Measurements from ENCODE around the gene RAPGEF6.
"Not testable (repeated sequence)": the region's sequence is repeated elsewhere in the genome, so short reads cannot be mapped to it uniquely, and the experiment has no call there.

RAPGEF6 gene

GRCh38 chr5:131487371-131487770 is 147.7 kb downstream of the RAPGEF6 start:
- DNase-seq = not testable (repeated sequence)

DNA sequence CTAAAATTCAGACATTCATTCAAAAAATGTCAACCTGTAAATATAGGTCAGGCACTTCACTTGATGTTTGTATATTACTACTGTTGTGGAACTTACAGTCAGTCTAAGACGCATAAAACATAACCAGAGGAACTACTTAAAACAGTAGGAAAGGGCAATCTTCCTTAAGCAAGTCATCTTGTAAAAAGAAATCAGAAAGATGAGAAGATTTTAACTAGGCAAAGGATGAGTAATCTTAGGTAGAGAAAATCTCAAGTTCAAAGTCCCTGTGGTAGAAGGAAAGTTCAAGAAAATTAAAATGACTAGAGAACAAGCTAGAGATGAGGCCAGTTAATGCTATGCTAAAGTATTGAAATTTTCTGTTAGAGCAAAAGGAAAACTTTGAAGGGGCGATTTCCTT is 152.4 kb downstream of the RAPGEF6 start:
- DNase-seq = no peak

DNA sequence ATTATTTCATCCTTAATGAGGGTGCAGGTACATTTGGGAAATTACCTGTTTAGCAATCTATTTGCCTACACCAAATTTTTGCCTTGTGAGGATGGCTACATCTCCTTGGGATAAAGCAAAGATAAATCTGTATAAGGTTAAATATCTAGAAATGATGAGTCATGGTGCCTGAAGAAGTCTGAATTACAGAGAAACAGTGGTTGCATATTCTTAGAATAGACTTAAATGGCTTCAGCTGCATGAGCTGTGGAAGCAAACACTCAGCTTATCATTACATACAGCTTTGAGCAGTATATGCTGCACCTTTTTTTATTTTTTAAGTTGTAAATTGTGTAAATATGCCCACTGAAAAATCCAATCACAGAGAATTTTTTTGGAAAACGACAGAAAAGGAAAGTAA is 153.5 kb downstream of the RAPGEF6 start:
- no peak for DNase-seq

- DNase-seq = no peak
These were observed 159.5 kb downstream of the RAPGEF6 start for GRCh38 chr5:131475541-131475941.

DNA sequence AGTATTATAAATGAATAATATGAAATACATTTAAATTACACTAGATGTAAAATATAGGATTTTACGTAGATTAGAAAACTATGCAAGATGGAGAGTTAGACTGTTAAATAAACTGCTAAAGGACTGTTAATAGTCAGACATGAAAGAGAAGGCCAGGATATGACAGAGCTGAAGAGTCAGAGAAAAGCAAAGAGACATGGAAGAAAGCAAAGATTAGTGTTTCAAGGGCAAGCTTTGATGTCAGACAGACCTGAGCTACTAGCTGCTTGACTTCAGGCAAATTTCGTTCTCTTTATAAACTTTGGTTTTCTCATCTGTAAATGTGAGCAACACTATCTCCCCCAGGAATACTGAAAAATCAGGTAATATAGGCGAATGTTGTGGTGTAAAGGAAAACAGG is 161.3 kb downstream of the RAPGEF6 start:
- no peak for DNase-seq

DNA sequence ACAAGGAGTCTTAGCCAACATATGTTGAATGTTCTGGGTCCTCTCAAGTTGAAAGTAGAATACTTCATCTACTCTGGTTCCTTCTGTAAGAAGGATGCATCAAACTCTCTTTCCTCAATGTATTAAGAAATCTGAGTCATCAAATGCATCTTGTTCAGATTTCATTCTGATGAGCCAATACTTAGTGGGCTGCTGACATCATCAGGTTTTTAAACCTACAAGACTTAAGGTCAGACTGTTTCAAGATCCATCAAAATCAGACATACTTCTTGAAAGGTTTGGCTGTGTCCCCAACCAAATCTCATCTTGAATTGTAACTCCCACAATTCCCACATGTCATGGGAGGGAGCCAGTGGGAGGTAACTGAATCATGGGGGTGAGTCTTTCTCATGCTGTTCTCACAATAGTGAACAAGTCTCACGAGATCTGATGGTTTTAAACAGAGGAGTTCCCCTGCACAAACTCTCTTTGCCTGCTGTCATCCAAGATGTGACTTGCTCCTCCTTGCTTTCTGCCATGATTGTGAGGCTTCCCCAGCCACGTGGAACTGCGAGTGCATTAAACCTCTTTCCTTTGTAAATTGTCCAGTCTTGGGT is 168.8 kb downstream of the RAPGEF6 start:
- DNase-seq = no peak

DNA sequence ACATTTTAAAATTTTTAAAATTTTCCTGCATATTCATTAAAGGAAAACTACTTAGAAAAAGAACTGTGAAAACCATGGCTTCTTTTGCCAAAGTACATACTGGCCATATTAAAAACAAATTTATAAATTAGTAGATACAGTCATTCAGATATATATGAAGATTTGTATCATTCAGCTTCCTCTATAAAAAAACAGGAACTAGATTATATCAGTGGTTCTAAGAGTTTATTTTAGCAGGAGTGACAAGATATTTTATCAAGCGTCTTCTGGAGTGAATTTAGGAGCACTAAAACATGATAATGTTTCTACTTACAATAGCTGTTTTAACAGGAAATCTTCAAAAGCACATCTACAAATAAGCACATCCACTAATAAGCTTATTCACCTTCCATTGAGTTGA is 171.4 kb downstream of the RAPGEF6 start:
- DNase-seq = no peak

GRCh38 chr5:131462454-131462853 is 172.6 kb downstream of the RAPGEF6 start:
- no peak for DNase-seq

GRCh38 chr5:131461742-131462141 is 173.3 kb downstream of the RAPGEF6 start:
- DNase-seq = no peak

- DNase-seq = no peak
These were observed 174.0 kb downstream of the RAPGEF6 start for GRCh38 chr5:131460867-131461572.

GRCh38 chr5:131460133-131460532 is 174.9 kb downstream of the RAPGEF6 start:
- DNase-seq = no peak

DNA sequence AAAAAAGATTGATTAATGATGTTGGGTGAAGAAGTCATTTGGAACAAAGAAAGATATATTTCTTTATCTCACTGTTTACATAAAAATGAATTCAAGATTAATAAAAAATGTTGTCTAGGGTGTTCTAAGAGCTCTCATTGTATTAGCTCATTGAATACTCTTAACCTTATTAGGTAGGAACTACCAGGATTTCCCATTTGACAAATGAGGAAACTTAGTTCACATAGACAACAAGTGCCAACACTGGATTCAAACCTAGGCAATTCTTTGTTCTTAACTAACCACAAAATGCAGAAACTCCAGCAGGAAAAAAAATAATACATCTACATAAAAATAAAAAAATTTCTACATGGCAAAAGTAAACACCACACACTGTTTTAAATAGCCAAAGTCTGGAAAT is 175.8 kb downstream of the RAPGEF6 start:
- no peak for DNase-seq

DNA sequence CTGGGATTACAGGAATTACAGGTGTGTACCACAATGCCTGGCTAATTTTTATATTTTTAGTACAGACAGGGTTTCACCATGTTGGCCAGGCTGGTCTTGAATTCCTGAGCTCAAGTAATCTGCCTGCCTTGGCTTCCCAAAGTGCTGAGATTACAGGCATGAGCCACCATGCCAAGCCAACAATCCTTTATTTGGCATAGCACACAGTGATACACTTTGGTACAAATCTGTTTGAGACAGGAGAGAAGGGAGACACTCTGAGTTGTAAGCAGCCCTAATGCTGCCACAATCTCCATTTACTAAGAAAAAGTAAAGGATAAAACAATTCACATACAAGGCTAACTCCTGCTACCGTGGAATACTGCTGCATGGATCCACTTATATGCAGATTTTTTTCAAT is 177.8 kb downstream of the RAPGEF6 start:
- DNase-seq = no peak

DNA sequence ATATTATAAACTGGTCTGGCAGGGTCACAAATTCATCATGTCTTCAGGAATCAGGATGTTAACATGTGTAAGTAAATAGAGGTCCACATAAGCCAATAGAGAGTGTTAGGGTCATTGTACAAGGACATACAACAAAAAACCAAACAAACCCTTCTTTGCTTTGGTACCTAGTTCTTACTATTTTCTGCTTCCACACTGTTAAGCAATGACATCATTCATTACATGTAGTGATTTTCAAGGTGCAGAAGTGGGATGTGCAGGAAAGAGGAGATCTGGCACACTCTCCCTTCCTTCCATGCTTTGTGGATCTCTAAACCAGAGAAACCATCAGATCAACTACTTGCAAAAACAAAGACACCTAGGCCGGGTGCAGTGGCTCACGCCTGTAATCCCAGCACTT is 184.1 kb downstream of the RAPGEF6 start:
- DNase-seq = no peak

- no peak for DNase-seq
These were observed 193.8 kb downstream of the RAPGEF6 start for GRCh38 chr5:131441184-131441583.

DNA sequence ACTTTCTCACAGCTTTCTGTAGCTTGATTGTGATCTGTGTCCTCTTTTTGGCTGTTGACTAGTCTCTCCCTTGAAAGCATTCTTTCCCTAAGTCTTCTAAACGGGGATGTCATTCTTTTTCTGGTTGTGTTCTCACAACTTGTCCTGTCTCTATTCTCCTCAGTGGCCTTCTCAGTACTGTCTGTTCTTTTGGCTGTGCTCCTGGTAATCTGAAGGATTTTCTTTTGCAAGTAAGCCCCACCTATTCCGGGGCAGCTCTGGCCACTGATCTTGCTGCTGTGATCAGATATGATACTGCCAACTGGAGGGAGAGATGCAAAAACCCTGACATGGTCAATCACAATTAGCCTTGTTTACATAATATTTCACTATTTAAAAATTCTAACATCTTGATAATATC is 198.9 kb downstream of the RAPGEF6 start:
- no peak for DNase-seq

GRCh38 chr5:131433109-131433508 is 201.9 kb downstream of the RAPGEF6 start:
- DNase-seq = no peak

GRCh38 chr5:131431794-131432193 is 203.2 kb downstream of the RAPGEF6 start:
- DNase-seq = no peak

DNA sequence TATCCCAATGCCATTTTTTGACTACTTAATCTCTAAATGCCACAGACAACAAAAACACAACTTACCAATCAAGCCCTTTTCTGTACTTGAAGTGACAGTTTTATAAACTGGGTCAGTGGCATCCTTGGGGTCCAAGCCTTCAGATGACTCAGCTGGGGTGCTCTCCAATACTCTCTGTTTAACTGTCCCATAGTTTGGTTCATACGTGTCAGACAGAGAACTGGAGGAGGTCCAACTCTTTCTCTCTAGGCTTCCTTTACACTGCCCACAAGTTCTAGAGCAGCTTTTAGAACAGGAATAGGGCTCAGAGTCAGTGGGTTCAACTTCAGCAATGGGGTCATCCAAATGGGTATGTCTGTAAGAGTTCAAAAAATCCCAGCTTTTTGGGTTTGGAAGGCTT is 204.2 kb downstream of the RAPGEF6 start:
- no peak for DNase-seq

DNA sequence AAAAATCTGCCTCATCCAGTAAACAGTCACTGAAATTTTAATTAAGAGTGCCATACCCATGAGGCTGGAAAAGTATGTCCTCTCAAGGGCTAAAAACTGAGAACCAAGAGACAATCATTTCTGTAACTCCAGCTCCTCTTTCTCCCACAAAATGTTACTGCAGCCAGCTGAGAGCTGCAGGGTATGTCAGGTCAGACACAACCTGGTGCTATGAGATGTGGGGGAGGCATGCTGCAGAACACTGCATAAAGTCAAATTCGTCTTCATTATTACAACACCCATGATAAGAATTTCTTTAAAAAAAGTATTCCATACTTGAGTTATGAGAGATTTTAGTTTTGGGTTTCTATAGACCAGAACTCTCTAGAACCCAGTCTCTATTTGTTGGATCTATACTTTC is 209.0 kb downstream of the RAPGEF6 start:
- no peak for DNase-seq

GRCh38 chr5:131423056-131423455 is 212.0 kb downstream of the RAPGEF6 start:
- DNase-seq = peak; percentile 9

DNA sequence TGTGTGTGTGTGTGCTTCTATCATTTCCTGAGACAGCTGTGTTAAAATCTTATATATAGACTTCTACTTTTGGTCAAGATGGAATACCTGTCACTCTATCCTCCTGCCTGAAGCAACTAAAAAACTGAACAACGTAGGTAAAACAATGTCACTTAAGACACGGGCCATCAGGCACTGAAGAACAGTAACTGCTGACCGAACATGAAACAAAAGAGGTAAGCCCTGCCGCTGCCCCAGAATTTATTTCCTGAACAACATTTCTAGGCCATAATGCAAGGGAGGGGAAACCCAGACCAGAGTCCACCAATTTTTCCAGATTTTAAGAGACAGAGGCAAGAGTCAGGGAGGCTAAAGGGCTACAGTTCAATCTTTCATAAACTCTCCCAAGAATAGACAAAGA is 215.2 kb downstream of the RAPGEF6 start:
- no peak for DNase-seq

GRCh38 chr5:131418846-131419245 is 216.2 kb downstream of the RAPGEF6 start:
- no peak for DNase-seq

DNA sequence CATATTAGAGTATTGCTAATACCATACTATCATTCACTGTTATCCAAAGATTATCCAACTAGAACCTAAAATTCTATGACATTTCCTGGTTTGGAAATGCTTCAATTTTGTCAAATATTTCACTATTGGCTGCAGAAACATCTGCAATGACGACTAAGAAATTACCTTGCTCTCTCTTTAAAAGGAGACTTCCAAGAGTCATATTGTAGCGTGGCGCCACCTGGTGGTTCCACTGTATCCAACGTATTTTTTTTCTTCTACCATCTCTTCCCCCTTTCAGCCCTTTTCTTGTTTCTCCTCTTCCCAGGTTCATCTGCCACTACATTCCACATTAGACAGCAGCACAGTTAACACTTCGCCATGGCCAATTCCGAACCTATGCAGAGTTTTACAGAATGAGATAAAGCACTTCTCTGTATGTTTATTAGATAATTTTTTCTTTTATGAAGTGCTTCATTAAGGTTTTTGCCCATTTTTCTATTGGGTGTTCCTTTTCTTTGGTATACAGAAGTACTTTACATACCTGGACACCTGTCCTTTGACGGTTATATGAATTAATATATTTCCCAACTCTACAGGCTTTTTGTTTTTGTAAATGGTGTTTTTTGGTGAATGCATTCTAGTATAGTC is 217.7 kb downstream of the RAPGEF6 start:
- peak; percentile 59 for DNase-seq

GRCh38 chr5:131416729-131417128 is 218.3 kb downstream of the RAPGEF6 start:
- no peak for DNase-seq

Measured in NCI-H2171 treated with DMSO at 0.1 percent for 48 hours (cell line).